Calu3 (cell line): Measurements from ENCODE around the gene ZNF462. TPM values are rescaled to one million over a fixed set of nuclear protein-coding genes. Genes with fewer than 3 reads are reported as not detected.

Experiments
- BruUV-seq: library from RNA; stranded (reverse); fragments of 400-500 nt; replicated peaks from 2 replicates; lab custom pipeline; 2021; lab: Mats Ljungman, UMichigan
- CTCF ChIA-PET: fragments of 300-600 bp; sonication (Branson Sonifier 250); formaldehyde crosslinking; loops from one replicate; lab custom pipeline; 2022; ENCODE audit warnings: antibody characterized with exemption; lab: Charles Lee
- DNase-seq: peaks from one replicate; pipeline ENCODE4 v3.0.0; 2022
- H3K27ac Mint-ChIP-seq: one replicate; pipeline ENCODE4 v1.8.0; 2022; ENCODE audit warnings: mixed read lengths; ENCODE audit not compliant: unreplicated experiment
- H3K27me3 Mint-ChIP-seq: one replicate; pipeline ENCODE4 v1.8.0; 2022; ENCODE audit warnings: mixed read lengths; ENCODE audit not compliant: unreplicated experiment
- H3K36me3 Mint-ChIP-seq: one replicate; pipeline ENCODE4 v1.8.0; 2022; ENCODE audit warnings: mild to moderate bottlenecking, moderate library complexity, mixed read lengths; ENCODE audit not compliant: insufficient read depth, unreplicated experiment
- H3K4me1 Mint-ChIP-seq: one replicate; pipeline ENCODE4 v1.8.0; 2022; ENCODE audit warnings: mild to moderate bottlenecking, low read depth, mixed read lengths; ENCODE audit not compliant: unreplicated experiment
- H3K4me3 Mint-ChIP-seq: one replicate; pipeline ENCODE4 v1.8.0; 2022; ENCODE audit warnings: mild to moderate bottlenecking, low read depth, moderate library complexity, mixed read lengths; ENCODE audit not compliant: unreplicated experiment
- H3K9me3 Mint-ChIP-seq: one replicate; pipeline ENCODE4 v1.8.0; 2022; ENCODE audit warnings: low read depth, mixed read lengths; ENCODE audit not compliant: unreplicated experiment
- intact Hi-C: fragments of 100-400 bp; cut with micrococcal nuclease; formaldehyde crosslinking; loops from one replicate; pipeline ENCODE4 v1.10.0; 2022; ENCODE audit not compliant: unreplicated experiment
- total RNA-seq: library from RNA; stranded (reverse); gene quantifications from 2 replicates; pipeline ENCODE4 v1.2.3, GENCODE V29; 2022
- TF ChIP-seq, protein P1 (sequence below): fragments of 200-600 bp; IDR thresholded peaks from one replicate; pipeline ENCODE4 v1.8.0; 2022; ENCODE audit warnings: antibody characterized with exemption; ENCODE audit not compliant: unreplicated experiment

The ZNF462 gene
- total RNA-seq, 1 experiment from 2014 or later, result 48.0 TPM

DNA sequence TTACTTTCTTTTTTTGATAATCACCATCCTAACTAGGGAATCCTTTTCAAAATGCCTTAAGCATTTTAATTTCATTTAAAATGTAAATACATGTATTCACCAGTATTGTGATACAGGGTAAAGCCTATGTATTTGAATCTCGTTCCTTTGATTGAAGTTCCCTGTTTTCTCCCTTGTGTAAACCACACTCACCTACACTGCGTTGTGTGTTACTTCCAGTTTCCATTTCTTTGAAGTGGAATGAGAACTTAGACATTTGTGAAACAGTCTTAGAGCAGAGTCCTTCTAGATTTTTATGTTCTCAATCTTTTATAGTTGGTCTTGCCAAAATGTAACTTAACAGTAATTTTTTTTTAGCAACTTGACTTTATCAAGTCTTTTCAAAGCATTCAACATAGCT, 101.4 kb downstream of the ZNF462 start:
- no peak overlapping the region for H3K27ac Mint-ChIP-seq
- H3K27me3 Mint-ChIP-seq, result no peaks in the 10 kb centered on the region
- DNase-seq, result no peak
- no peak overlapping the region for H3K4me3 Mint-ChIP-seq
- CTCF ChIA-PET, result no interaction called here
- peaks cover 19% of the 10 kb centered on the region for H3K4me1 Mint-ChIP-seq
- intact Hi-C loops, result no loop called here
- H3K36me3 Mint-ChIP-seq, result no peaks in the 10 kb centered on the region
- no peaks in the 10 kb centered on the region for H3K9me3 Mint-ChIP-seq
- BruUV-seq, result no TSS peak
- TF ChIP-seq, protein P1, sequence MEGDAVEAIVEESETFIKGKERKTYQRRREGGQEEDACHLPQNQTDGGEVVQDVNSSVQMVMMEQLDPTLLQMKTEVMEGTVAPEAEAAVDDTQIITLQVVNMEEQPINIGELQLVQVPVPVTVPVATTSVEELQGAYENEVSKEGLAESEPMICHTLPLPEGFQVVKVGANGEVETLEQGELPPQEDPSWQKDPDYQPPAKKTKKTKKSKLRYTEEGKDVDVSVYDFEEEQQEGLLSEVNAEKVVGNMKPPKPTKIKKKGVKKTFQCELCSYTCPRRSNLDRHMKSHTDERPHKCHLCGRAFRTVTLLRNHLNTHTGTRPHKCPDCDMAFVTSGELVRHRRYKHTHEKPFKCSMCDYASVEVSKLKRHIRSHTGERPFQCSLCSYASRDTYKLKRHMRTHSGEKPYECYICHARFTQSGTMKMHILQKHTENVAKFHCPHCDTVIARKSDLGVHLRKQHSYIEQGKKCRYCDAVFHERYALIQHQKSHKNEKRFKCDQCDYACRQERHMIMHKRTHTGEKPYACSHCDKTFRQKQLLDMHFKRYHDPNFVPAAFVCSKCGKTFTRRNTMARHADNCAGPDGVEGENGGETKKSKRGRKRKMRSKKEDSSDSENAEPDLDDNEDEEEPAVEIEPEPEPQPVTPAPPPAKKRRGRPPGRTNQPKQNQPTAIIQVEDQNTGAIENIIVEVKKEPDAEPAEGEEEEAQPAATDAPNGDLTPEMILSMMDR, result no peak

DNA sequence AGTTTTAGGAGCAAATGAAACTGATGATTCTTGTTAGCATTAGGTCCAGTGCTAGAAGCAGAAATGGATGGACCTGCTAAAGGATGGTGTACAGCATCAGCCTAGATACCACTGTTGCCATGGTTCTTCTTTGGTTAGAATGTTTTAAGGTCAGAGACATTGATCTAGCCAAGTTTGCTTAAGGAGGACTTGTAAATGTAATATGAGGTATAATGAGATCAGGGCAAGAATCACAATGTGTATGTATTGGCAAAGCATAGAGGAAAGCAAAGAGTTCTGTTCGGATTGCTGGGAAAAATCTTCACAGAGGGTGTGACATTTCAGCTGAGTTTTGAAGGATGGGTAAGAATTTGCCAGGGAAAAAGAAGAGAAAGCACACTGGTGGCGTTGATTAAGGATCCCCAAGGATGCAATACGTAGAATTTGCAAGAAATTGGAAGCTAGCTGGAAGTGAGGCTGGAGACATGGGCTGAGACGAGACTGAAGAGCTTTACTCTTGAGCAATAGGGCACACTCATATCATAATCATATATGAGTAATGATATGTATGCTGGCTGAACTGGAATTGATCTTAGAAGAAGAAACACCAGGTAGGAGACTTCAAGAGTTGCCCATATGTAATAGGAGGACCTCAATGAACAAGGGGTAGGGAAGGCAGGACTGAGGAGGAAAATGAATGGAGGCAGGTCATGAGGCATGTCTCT, 102.0 kb downstream of the ZNF462 start:
- H3K4me3 Mint-ChIP-seq, result no peak overlapping the region
- no peaks in the 10 kb centered on the region for H3K9me3 Mint-ChIP-seq
- TF ChIP-seq, protein P1, result no peak
- no peaks in the 10 kb centered on the region for H3K36me3 Mint-ChIP-seq
- intact Hi-C loops, result no loop called here
- H3K4me1 Mint-ChIP-seq, result peaks cover 19% of the 10 kb centered on the region
- H3K27ac Mint-ChIP-seq, result no peak overlapping the region
- no peak for DNase-seq
- CTCF ChIA-PET, result no interaction called here
- no peaks in the 10 kb centered on the region for H3K27me3 Mint-ChIP-seq
- no TSS peak for BruUV-seq

DNA sequence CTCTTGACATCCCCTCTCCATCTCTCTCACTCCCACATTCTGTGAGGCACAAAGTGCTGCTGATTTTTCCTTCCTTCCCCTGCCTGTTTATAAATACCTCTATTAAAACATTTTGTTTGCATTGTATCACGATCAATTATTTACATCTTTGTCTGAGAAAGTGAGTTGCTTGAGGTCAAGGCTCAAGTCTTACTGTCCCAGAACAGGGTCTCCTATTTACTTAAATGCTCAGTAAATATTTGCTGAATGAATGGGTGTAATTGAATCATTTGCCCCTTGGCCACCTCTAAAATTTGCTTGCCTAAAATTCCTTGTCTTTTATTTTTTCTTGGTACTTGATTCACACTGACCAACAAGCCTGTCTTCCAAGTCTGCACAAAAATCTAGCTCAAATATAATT, 103.5 kb downstream of the ZNF462 start:
- Mint-ChIP-seq H3K4me1 (peaks cover 19% of the 10 kb centered on the region), H3K36me3 (no peaks in the 10 kb centered on the region), H3K9me3 (no peaks in the 10 kb centered on the region), H3K27ac (no peak overlapping the region), H3K27me3 (no peaks in the 10 kb centered on the region), H3K4me3 (no peak overlapping the region)
- BruUV-seq, result no TSS peak
- TF ChIP-seq, protein P1, result no peak
- no peak for DNase-seq
- intact Hi-C loops, result no loop called here
- CTCF ChIA-PET, result no interaction called here

DNA sequence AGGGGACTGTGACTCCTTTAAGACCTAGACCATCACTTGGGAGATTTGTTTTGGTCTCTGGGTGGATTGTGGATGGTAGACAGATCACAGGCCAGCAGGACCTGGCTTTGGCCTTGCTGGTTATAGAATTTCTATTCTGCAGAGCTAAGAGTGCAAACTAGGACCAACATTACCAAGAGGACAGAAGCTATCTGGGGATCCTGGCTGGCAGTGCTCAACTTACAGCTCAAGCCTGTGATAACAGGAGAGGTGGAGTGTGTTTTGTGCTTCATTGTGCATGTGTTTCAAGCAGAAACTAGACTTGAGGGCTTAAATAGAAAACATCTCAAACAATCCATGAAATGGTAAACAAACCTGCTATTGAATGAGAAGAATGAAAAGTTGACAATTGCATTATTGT, 106.7 kb downstream of the ZNF462 start:
- Mint-ChIP-seq H3K4me1 (peaks cover 18% of the 10 kb centered on the region), H3K36me3 (peaks cover 5% of the 10 kb centered on the region), H3K4me3 (no peak overlapping the region), H3K27ac (no peak overlapping the region), H3K27me3 (no peaks in the 10 kb centered on the region), H3K9me3 (no peaks in the 10 kb centered on the region)
- BruUV-seq, result no TSS peak
- no peak for DNase-seq
- CTCF ChIA-PET, result no interaction called here
- TF ChIP-seq, protein P1, result no peak
- intact Hi-C loops, result no loop called here
